T47D (cell line): Measurements from ENCODE around the gene USP6NL.
"Not testable (repeated sequence)": the region's sequence is repeated elsewhere in the genome, so short reads cannot be mapped to it uniquely, and the experiment has no call there.

Source experiments
- DNase-seq, 2 experiments: peaks; one replicate each; pipeline versions ENCODE4 v3.0.0 to v3.0.0-alpha.2; 2011 to 2012; ENCODE audit warnings: low read depth in 1 of 2, low spot score in 1 of 2
- JUND ChIP-seq: IDR thresholded peaks from 2 replicates; pipeline ENCODE4 v1.6.1; 2012; ENCODE audit warnings: low read depth
- in situ Hi-C: cut with HindIII; loops from 2 replicates; pipeline ENCODE4 v1.10.0; 2016; ENCODE audit warnings: low sequenced_read_pairs, low pct_unique_long_range_greater_than_20kb

The USP6NL gene

DNA sequence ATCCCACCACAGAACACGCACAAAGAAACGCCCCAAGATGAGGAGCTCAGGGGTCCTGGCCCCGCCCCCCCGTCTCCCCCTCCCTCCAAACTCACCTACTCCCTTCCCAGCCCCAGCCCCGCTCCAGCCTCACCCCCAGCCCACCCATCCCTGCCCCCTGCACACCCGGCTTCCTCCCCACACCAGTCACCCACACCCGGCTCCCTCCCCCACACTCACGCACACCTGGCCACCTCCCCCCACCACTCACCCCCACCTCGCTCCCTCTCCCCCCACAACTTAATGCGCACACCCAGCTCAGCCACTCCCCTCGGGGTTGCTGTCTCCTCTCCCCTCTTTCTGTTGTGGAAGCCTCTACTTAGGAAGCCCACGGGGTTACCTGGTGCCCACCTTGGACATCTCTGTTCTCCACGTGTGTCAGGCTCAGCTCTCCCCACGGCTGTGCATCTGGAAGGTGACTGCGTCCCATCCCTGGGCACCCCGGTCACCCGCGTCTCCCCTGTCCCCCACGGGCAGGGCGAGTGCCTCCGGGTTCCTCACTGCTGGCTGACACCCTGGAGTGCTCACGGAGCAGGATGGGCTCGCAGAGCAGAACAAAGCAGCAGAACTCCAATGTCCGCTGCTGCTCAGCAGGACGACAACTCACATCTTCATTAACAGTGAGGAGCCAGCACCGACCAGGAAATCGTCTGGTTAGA, 166.8 kb downstream of the USP6NL start:
- DNase-seq: no peak
- in situ Hi-C loops: no loop called here
- TF ChIP-seq JUND: no peak

DNA sequence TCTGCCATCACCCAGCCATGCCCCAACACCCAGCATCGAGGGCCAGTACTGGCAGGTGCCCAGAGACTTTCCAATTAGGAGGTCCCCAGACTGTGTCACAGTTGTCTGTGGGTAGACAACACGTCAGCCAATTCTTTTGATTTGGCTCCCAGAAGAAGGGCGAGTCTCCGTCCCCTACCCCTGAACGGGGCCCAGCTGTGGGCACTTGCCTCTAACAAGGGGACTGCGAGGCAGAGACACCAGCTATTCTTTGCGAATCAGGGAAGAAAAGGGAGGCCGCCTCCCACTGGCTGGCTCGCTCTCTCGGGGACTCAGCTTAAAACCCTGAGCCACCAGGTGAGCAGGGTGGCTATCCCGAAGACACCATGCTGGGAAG, 167.3 kb downstream of the USP6NL start:
- in situ Hi-C loops: no loop called here
- TF ChIP-seq JUND: no peak
- DNase-seq: no peak

DNA sequence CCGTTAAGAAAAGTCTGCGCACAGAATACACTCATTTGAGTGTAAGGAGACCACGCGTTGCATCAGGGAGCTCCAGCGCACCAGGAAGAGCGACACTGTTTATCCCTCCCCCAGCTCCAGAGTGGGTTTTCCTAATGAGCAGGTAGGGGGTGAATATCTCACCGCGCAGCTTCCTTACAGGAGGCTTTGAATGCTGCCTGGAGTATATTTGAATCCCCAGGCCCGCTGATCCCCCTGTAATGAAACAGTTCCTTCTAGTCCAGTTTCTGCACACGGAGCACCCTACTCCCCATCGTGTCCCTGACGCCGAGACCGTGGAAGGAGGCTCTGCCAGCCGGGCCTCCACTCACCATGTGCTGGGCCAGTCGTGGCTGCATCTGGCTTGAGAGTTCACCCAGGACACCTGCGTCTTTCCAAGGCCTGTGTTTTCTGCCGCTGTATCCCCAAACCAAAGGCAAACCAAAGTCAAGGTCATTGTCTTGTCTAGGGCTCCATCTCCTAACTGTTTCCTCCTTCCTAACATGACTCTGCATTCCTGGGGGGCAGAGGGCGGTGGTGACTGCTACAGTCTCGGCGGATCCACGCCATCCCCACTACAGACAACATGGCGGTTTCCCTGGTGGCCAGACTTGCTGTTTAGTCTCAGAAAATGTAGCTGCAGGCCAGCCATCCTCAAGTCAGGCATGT, 167.8 kb downstream of the USP6NL start:
- no peak for DNase-seq
- in situ Hi-C loops: no loop called here

GRCh38 chr10:11442001-11442773, 169.3 kb downstream of the USP6NL start:
- no peak for DNase-seq
- in situ Hi-C loops: no loop called here
- TF ChIP-seq JUND: no peak

More for the DNA sequence above, 167.8 kb downstream of the USP6NL start:
- no peak for TF ChIP-seq JUND

GRCh38 chr10:11441151-11441535, 170.3 kb downstream of the USP6NL start:
- no peak for TF ChIP-seq JUND
- no peak for DNase-seq
- in situ Hi-C loops: no loop called here

- TF ChIP-seq JUND: no peak
- in situ Hi-C loops: no loop called here
- DNase-seq: no peak
These were observed 170.9 kb downstream of the USP6NL start for GRCh38 chr10:11440250-11441150.

DNA sequence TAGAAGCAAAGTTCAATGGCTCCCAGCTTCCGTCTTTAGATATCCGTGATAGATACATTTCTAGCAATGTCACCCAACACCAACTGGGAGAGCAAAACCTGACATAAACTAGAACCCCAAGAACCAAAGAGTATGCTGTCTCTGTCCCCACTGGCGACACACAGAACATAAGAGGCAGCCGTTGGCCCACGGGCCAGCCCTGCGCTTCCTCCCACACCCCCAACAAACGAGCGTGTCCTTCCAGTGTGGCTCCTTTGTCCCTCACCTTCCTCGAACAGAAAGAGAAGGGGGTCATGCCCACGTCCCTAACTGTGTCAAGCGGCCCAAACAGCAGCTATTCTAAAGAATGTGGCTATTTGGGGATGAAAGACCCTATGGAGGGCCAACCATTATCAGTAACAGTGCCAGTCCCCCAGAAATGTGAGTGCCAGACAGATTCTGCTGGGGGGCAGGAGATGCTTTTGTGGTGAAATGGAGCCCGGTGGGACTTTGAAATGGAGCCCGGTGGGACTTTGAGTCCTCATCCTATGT, 171.9 kb downstream of the USP6NL start:
- no peak for TF ChIP-seq JUND
- DNase-seq: no peak
- in situ Hi-C loops: no loop called here

DNA sequence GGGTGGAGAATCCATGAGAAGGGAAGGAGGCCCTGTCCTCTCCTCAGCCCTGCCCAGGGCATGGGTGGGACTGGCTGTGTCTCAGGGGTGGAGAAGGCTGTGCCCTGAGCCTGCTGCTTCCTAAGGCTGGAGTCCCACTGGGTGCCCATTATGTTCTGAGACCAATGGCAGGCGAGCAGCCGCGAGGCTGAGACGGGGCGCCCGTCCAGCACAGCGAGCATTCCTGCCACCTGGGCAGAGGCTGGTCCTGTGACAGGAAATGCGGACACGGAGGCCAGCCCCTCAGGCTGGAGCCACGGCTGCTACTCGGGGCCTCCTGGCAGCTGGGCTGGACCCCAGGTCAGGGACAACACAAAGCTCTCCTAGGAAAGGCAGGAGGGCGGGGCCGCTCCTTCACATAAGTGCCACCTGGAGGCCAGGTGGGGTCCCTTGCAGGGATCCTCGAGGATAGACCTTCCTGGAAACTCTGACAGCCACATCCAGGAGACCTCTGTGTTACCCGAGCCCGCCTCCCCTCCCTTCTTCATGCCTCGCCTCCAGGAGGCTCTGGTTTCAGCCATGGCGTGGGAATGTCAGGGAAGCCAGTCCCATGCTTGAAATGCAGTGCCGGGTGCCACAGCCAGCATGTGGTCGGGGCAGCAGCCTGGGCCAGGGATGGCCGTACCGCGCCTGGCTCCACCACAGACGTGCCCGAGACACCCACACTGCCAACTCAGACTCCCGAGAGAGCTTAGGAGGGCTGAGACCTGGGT, 173.9 kb downstream of the USP6NL start:
- in situ Hi-C loops: no loop called here
- no peak for TF ChIP-seq JUND
- DNase-seq: no peak

DNA sequence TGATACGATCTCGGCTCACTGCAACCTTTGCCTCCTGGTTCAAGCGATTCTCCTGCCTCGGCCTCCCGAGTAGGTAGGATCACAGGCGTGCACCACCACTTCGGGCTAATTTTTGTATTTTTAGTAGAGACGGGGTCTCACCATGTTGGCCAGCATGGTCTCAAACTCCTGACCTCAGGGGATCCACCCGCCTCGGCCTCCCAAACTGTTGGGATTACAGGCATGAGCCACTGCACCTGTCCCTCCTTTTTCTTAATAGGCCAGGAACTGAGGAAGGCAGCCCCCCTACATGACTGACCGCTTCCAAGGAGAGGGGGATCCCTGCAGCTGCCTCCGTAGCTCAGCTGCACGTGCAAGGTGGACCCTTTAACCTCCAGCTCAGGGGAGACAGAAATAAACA, 175.0 kb downstream of the USP6NL start:
- in situ Hi-C loops, DNase-seq: not testable (repeated sequence)

DNA sequence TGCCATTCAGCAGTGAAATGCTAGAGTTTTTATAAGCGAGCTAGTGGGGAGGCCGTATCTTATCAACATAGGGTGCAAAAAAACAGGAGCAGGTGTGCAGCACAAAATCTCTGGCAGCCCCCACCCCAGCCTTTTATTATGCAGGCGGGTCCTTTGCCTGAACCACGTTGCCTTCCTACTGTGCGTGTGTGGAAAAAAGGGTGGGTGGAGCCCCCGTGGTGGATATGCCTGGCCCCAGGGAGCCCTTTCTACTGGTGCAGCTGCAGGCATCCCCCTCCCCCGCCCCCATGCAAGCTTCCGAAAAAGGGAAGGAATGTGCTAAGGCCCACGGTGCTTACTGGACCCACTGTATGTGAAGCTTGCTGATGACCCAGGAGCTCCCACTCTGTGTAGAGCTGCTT, 175.9 kb downstream of the USP6NL start:
- in situ Hi-C loops: no loop called here
- TF ChIP-seq JUND: no peak
- no peak for DNase-seq

DNA sequence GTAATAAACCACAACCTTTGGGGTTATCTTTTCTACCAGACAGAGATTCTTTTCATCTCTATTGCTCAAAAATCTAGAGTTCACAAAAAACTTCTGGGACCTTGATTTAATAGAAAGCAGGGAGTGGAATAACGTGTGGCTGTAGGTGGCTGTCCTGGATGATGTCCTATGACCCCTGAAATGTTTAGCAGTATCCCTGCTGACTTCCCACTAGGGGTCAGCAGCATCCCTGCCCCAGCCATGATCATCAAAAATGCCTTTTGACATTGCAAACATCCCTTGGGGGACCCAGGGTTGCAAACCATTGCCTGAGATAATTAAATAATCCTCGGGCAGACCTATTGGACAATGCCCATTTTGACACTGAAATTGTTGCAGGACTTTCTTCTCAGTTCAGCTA, 177.1 kb downstream of the USP6NL start:
- TF ChIP-seq JUND: no peak
- in situ Hi-C loops: no loop called here
- no peak for DNase-seq
